Keratinocyte (primary cell): ENCODE measurements around the gene ADAMTS2. TPM values are rescaled to one million over a fixed set of nuclear protein-coding genes. Genes with fewer than 3 reads are reported as not detected.

Source experiments
- DNase-seq: peaks from one replicate; pipeline ENCODE4 v3.0.0-alpha.2; 2011; ENCODE audit warnings: low read depth, missing footprints, low spot score
- FAIRE-seq: peaks from 2 replicates; lab custom pipeline; 2011; peaks lifted over from hg19 to GRCh38; lab: Jason Lieb, UNC
- H2AFZ ChIP-seq: 2 replicates; pipeline ENCODE4 v1.6.0; 2012; ENCODE audit warnings: low read length, control low read depth, inconsistent platforms; ENCODE audit not compliant: control insufficient read depth
- H3K27ac ChIP-seq: 2 replicates; pipeline ENCODE4 v1.5.1; 2011; ENCODE audit warnings: low read length; ENCODE audit not compliant: control insufficient read depth, insufficient read depth
- H3K27me3 ChIP-seq: 3 replicates; pipeline ENCODE4 v1.6.0; 2011; ENCODE audit warnings: low read length; ENCODE audit not compliant: control insufficient read depth, insufficient read depth; ENCODE audit errors: extremely low read depth
- H3K36me3 ChIP-seq, 2 experiments: 2 replicates in 1 of 2; 3 replicates in 1 of 2; pipeline ENCODE4 v1.5.1; 2011; ENCODE audit warnings: low read length in 2 of 2, mild to moderate bottlenecking in 1 of 2; ENCODE audit not compliant: control insufficient read depth in 2 of 2, insufficient read depth in 2 of 2; ENCODE audit errors: extremely low read depth in 1 of 2
- H3K4me1 ChIP-seq: 3 replicates; pipeline ENCODE4 v1.5.1; 2011; ENCODE audit warnings: low read length; ENCODE audit not compliant: control insufficient read depth, insufficient read depth; ENCODE audit errors: extremely low read depth
- H3K4me2 ChIP-seq: 3 replicates; pipeline ENCODE4 v1.6.0; 2011; ENCODE audit warnings: low read depth, low read length; ENCODE audit not compliant: control insufficient read depth, insufficient read depth; ENCODE audit errors: extremely low read depth
- H3K4me3 ChIP-seq, 3 experiments: fragments of 200-600 bp in 1 of 3; sonication (generic) in 1 of 3; 2 replicates in 2 of 3; 3 replicates in 1 of 3; pipeline ENCODE4 v1.5.1; 2011 to 2016; ENCODE audit warnings: low read length in 3 of 3, mild to moderate bottlenecking in 3 of 3, control low read depth in 2 of 3, inconsistent platforms in 1 of 3, low read depth in 1 of 3, mixed read lengths in 1 of 3, mixed run types in 1 of 3, moderate library complexity in 1 of 3; ENCODE audit not compliant: control insufficient read depth in 2 of 3, insufficient read depth in 2 of 3; ENCODE audit errors: extremely low read depth in 1 of 3
- H3K79me2 ChIP-seq: 2 replicates; pipeline ENCODE4 v1.6.0; 2012; ENCODE audit warnings: low read length; ENCODE audit not compliant: control insufficient read depth, insufficient read depth
- H3K9ac ChIP-seq: 3 replicates; pipeline ENCODE4 v1.6.0; 2011; ENCODE audit warnings: low read length; ENCODE audit not compliant: control insufficient read depth, insufficient read depth; ENCODE audit errors: extremely low read depth
- H3K9me1 ChIP-seq: 3 replicates; pipeline ENCODE4 v1.6.0; 2011; ENCODE audit warnings: low read length; ENCODE audit not compliant: control insufficient read depth, insufficient read depth; ENCODE audit errors: extremely low read depth
- H3K9me3 ChIP-seq: 2 replicates; pipeline ENCODE4 v1.5.1; 2012; ENCODE audit warnings: low read depth, low read length; ENCODE audit not compliant: control insufficient read depth
- H4K20me1 ChIP-seq: 3 replicates; pipeline ENCODE4 v1.6.0; 2011; ENCODE audit warnings: low read length; ENCODE audit not compliant: control insufficient read depth, insufficient read depth; ENCODE audit errors: extremely low read depth
- EZH2 ChIP-seq: IDR thresholded peaks from one replicate; pipeline ENCODE4 v1.6.1; 2012; ENCODE audit warnings: inconsistent platforms, mild to moderate bottlenecking, low read length, moderate library complexity
- dilution Hi-C: fragments of 300-500 bp; cut with MboI; formaldehyde crosslinking; loops from one replicate; pipeline ENCODE4 v1.7.0; 2020; ENCODE audit warnings: low sequenced_read_pairs; ENCODE audit not compliant: extremely low pct_ligation_motif_present
- polyA plus RNA-seq, 5 experiments: library from polyadenylated mRNA; depleted of rRNA in 3 of 5; stranded (reverse) in 3 of 5; stranded (forward) in 1 of 5; unstranded in 1 of 5; fragments of >200 nt; gene quantifications; 1 replicate in 1 of 5; 2 replicates in 3 of 5; 3 replicates in 1 of 5; pipeline versions ENCODE4 v1.2.1 to v1.2.3, GENCODE V29; 2011 to 2012; ENCODE audit warnings: missing spikeins in 2 of 5, low read depth in 1 of 5, low replicate concordance in 1 of 5
- TF ChIP-seq, protein P1 (sequence below), 3 experiments: IDR thresholded peaks in 1 of 3; conservative IDR thresholded peaks in 1 of 3; optimal IDR thresholded peaks in 1 of 3; 2 replicates in 2 of 3; 3 replicates in 1 of 3; pipeline versions ENCODE3 to v1.5.1; 2011; ENCODE audit warnings: low read length in 3 of 3, mild to moderate bottlenecking in 3 of 3, moderate library complexity in 2 of 3, control low read depth in 1 of 3, inconsistent platforms in 1 of 3; ENCODE audit not compliant: insufficient read depth in 2 of 3; ENCODE audit errors: extremely low read depth in 1 of 3

The ADAMTS2 gene
- polyA plus RNA-seq, 1 donor (not counting 4 experiments of a cell fraction or from before 2014, with no cell fraction given), result not detected

DNA sequence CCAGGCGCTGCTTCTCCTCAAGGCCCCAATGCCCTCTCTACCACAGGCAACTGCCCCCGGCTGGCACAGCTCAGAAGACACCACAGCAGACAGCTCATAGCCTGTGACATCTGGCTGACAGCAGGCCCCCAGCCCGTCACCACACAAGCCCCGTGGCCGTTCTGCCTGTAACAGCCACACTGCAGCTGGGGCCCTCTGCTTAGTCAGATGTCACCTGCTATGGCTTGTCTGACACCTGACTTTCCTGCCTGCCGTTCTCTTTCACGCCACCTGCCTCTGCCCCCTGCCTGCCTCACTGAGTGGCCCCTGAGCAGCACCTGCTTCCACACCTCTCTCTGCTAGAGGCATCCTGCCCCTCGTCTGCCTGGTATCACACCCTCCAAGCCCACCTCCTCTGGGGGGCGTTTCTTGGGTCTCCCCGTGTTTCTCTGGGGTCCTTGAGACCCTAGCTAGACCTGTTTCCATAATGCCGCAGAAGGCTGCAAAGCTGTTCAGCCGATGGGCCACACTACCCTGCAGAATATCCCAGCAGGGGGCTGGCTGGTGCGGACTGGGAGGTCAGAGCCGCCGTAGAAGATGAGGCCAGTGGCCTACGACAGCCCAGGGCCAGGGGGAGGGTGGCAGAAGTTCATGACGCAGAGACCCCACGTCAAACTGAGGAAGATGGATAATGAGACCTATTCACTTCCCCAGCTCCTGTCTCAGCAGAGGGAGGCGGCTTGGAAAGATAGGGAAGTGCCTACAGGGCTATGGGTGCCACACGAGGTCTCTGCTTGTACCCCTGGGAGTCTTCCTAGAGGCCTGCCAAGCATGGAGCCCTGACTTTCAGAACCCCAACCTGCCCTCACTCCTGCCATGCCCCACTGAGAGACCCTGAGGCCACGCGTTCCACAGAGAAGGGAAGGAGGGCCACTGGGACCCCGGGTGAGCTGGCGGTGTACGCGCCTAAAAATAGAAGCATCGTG lies 190.0 kb downstream of the ADAMTS2 start:
- Histone ChIP-seq H2AFZ (no peak overlapping the region), H3K4me1 (no peaks in the 10 kb centered on the region), H3K4me2 (no peak overlapping the region), H4K20me1 (no peaks in the 10 kb centered on the region), H3K79me2 (no peaks in the 10 kb centered on the region), H3K4me3 (no peak overlapping the region), H3K27me3 (no peaks in the 10 kb centered on the region), H3K27ac (no peak overlapping the region), H3K9me1 (no peaks in the 10 kb centered on the region), H3K9ac (no peak overlapping the region), H3K36me3 (no peaks in the 10 kb centered on the region), H3K9me3 (peaks cover 13% of the 10 kb centered on the region)
- FAIRE-seq, result no peak
- dilution Hi-C loops, result no loop called here
- no peak for DNase-seq
- TF ChIP-seq, protein P1, sequence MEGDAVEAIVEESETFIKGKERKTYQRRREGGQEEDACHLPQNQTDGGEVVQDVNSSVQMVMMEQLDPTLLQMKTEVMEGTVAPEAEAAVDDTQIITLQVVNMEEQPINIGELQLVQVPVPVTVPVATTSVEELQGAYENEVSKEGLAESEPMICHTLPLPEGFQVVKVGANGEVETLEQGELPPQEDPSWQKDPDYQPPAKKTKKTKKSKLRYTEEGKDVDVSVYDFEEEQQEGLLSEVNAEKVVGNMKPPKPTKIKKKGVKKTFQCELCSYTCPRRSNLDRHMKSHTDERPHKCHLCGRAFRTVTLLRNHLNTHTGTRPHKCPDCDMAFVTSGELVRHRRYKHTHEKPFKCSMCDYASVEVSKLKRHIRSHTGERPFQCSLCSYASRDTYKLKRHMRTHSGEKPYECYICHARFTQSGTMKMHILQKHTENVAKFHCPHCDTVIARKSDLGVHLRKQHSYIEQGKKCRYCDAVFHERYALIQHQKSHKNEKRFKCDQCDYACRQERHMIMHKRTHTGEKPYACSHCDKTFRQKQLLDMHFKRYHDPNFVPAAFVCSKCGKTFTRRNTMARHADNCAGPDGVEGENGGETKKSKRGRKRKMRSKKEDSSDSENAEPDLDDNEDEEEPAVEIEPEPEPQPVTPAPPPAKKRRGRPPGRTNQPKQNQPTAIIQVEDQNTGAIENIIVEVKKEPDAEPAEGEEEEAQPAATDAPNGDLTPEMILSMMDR (optimal IDR thresholded peaks at IDR 0.05 in 1 of 3, IDR thresholded peaks at IDR 0.05 in 1 of 3, conservative IDR thresholded peaks at IDR 0.05 in 1 of 3; ENCODE audit: extremely low read depth in 1 of 3, insufficient read depth in 2 of 3, low read length in 3 of 3), result no peak
- no peak for TF ChIP-seq EZH2

DNA sequence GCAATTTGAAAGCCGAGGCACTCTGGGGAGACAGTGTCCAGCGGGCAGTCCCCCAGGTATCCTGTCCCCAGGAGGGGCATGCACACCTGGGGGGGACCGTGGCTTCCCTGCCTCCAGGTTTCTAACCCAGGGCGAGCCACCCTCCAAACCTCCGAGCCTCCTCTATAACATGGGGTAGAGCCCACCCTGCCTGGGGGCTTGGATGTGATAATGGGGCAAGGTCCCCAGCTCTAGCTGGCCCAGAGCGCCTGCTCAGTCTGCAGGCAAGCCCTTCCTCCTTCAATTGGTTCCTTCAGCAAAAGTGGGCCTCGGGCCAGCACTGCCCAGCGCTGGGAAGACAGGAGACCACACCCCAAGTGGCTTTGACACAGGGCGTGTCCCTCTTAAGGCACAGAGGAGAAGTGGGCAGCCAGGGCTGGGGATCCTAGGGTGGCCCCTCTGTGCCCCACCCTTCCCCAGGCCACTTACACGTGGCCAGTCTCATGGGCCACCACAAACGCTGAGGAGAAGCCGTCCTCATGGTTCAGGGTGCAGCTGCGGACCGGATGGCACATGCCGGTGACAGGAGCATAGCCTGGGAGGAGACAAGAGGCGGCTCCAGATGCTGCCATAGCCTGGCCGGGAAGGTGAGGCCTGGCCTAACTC lies 190.8 kb downstream of the ADAMTS2 start:
- H3K36me3 ChIP-seq, result no peaks in the 10 kb centered on the region
- TF ChIP-seq, protein P1 (optimal IDR thresholded peaks at IDR 0.05 in 1 of 3, IDR thresholded peaks at IDR 0.05 in 1 of 3, conservative IDR thresholded peaks at IDR 0.05 in 1 of 3; ENCODE audit: extremely low read depth in 1 of 3, insufficient read depth in 2 of 3, low read length in 3 of 3), result no peak
- no peak for TF ChIP-seq EZH2
- H3K27ac ChIP-seq, result no peak overlapping the region
- H3K27me3 ChIP-seq, result no peaks in the 10 kb centered on the region
- no peak overlapping the region for H3K4me2 ChIP-seq
- dilution Hi-C loops, result no loop called here
- no peaks in the 10 kb centered on the region for H4K20me1 ChIP-seq
- H3K9me3 ChIP-seq, result peaks cover 13% of the 10 kb centered on the region
- no peak overlapping the region for H3K9ac ChIP-seq
- H3K4me3 ChIP-seq, result no peak overlapping the region
- no peaks in the 10 kb centered on the region for H3K9me1 ChIP-seq
- no peaks in the 10 kb centered on the region for H3K79me2 ChIP-seq
- no peaks in the 10 kb centered on the region for H3K4me1 ChIP-seq
- DNase-seq (no peak), FAIRE-seq (no peak)
- no peak overlapping the region for H2AFZ ChIP-seq
